ENCODE results near the gene TSPAN18. TPM values are rescaled to one million over a fixed set of nuclear protein-coding genes. Genes with fewer than 3 reads are reported as not detected.

TSPAN18 gene
- total and polyA plus RNA-seq, 2 experiments from 2014 or later: 9.5 to 21.5 TPM

GRCh38 chr11:44901120-44901633, 174.4 kb downstream of the TSPAN18 start:
- DNase-seq (ENCODE audit: low spot score): no peak
- Histone ChIP-seq H3K9me3 (ENCODE audit: low read depth) (no peaks in the 10 kb centered on the region), H3K79me2 (no peaks in the 10 kb centered on the region), H3K27ac (no peak overlapping the region), H4K20me1 (ENCODE audit: insufficient read depth, poor library complexity, severe bottlenecking) (no peaks in the 10 kb centered on the region), H3K27me3 (no peaks in the 10 kb centered on the region), H3K4me2 (no peak overlapping the region), H3K4me1 (ENCODE audit: insufficient read depth) (no peaks in the 10 kb centered on the region), H3K36me3 (replicated peaks; ENCODE audit: insufficient read depth, low read depth) (no peaks in the 10 kb centered on the region), H3K4me3 (no peak overlapping the region), H3K9me2 (replicated peaks; ENCODE audit: insufficient read depth) (no peaks in the 10 kb centered on the region), H2AFZ (no peak overlapping the region)
- no peak for TF ChIP-seq EZH2phosphoT487 (IDR thresholded peaks at IDR 0.05; ENCODE audit: low read depth, severe bottlenecking, unreplicated experiment)
- TF ChIP-seq CTCF (IDR thresholded peaks at IDR 0.05; ENCODE audit: poor library complexity): no peak
- no peak for TF ChIP-seq EZH2 (IDR thresholded peaks at IDR 0.05; ENCODE audit: borderline replicate concordance)
- WGBS (ENCODE audit: low lambda C conversion rate, missing lambda C conversion rate): 72% methylated on average over 7 of the region's 7 CpGs

GRCh38 chr11:44901786-44902185, 175.0 kb downstream of the TSPAN18 start:
- Histone ChIP-seq H3K27ac (no peak overlapping the region), H4K20me1 (ENCODE audit: insufficient read depth, poor library complexity, severe bottlenecking) (no peaks in the 10 kb centered on the region), H3K79me2 (no peaks in the 10 kb centered on the region), H3K4me2 (no peak overlapping the region), H3K4me1 (ENCODE audit: insufficient read depth) (no peaks in the 10 kb centered on the region), H3K9me2 (replicated peaks; ENCODE audit: insufficient read depth) (no peaks in the 10 kb centered on the region), H3K4me3 (no peak overlapping the region), H3K27me3 (no peaks in the 10 kb centered on the region), H3K36me3 (replicated peaks; ENCODE audit: insufficient read depth, low read depth) (no peaks in the 10 kb centered on the region), H3K9me3 (ENCODE audit: low read depth) (no peaks in the 10 kb centered on the region), H2AFZ (no peak overlapping the region)
- WGBS (ENCODE audit: low lambda C conversion rate, missing lambda C conversion rate): 87% methylated on average over 5 of the region's 5 CpGs
- no peak for TF ChIP-seq CTCF (IDR thresholded peaks at IDR 0.05; ENCODE audit: poor library complexity)
- TF ChIP-seq EZH2 (IDR thresholded peaks at IDR 0.05; ENCODE audit: borderline replicate concordance): no peak
- no peak for TF ChIP-seq EZH2phosphoT487 (IDR thresholded peaks at IDR 0.05; ENCODE audit: low read depth, severe bottlenecking, unreplicated experiment)
- no peak for DNase-seq (ENCODE audit: low spot score)

DNA sequence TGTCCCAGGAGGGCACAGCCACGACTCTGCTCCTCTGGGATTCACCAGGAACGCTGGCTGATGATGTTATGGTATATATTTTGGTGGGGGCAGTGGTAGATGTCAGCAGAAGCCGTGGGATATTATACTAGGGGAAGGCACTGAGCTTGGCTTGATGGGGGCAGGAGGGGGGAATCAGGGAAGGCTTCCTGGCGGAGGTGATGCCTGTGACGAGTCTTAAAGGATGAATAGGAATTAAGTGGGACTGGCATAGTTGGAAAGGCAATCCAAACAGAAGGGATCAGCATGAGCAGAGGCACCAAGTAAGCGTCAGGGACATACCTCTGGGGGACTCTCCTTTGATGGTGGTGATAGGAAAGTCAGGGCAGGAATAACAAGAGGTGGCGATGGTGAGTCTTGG, 176.3 kb downstream of the TSPAN18 start:
- no peaks in the 10 kb centered on the region for H3K9me2 ChIP-seq (replicated peaks; ENCODE audit: insufficient read depth)
- no peaks in the 10 kb centered on the region for H3K79me2 ChIP-seq
- H3K4me2 ChIP-seq: no peak overlapping the region
- no peak overlapping the region for H3K27ac ChIP-seq
- no peaks in the 10 kb centered on the region for H3K9me3 ChIP-seq (ENCODE audit: low read depth)
- H3K27me3 ChIP-seq: no peaks in the 10 kb centered on the region
- 89% methylated on average over 7 of the region's 7 CpGs for WGBS (ENCODE audit: low lambda C conversion rate, missing lambda C conversion rate)
- TF ChIP-seq EZH2 (IDR thresholded peaks at IDR 0.05; ENCODE audit: borderline replicate concordance) (no peak), CTCF (IDR thresholded peaks at IDR 0.05; ENCODE audit: poor library complexity) (no peak), EZH2phosphoT487 (IDR thresholded peaks at IDR 0.05; ENCODE audit: low read depth, severe bottlenecking, unreplicated experiment) (no peak)
- H3K4me3 ChIP-seq: no peak overlapping the region
- DNase-seq (ENCODE audit: low spot score): no peak
- no peaks in the 10 kb centered on the region for H3K4me1 ChIP-seq (ENCODE audit: insufficient read depth)
- no peaks in the 10 kb centered on the region for H4K20me1 ChIP-seq (ENCODE audit: insufficient read depth, poor library complexity, severe bottlenecking)
- H2AFZ ChIP-seq: no peak overlapping the region
- H3K36me3 ChIP-seq (replicated peaks; ENCODE audit: insufficient read depth, low read depth): no peaks in the 10 kb centered on the region

DNA sequence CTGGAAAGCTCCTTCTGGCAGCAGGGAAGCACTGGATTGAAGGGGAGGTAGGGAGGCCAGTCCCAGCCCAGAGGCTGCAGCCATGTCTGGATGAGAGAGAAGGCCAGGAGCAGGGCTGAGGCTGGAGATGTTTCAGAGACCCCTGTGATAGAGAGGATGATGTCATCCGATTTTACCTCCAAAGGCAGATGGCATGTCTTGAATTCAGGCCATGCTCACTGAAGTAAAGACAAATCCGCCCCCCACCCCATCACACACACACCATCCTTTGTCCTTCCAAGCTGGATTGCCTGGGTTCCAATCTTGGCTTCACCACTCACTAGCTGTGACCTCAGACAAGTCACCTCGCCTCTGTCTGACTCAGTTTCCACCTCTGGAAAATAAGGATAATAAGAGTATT, 176.8 kb downstream of the TSPAN18 start:
- TF ChIP-seq EZH2 (IDR thresholded peaks at IDR 0.05; ENCODE audit: borderline replicate concordance) (no peak), EZH2phosphoT487 (IDR thresholded peaks at IDR 0.05; ENCODE audit: low read depth, severe bottlenecking, unreplicated experiment) (no peak), CTCF (IDR thresholded peaks at IDR 0.05; ENCODE audit: poor library complexity) (no peak)
- Histone ChIP-seq H3K4me3 (no peak overlapping the region), H3K27ac (no peak overlapping the region), H3K9me3 (ENCODE audit: low read depth) (no peaks in the 10 kb centered on the region), H3K4me2 (no peak overlapping the region), H3K36me3 (replicated peaks; ENCODE audit: insufficient read depth, low read depth) (no peaks in the 10 kb centered on the region), H2AFZ (no peak overlapping the region), H3K27me3 (no peaks in the 10 kb centered on the region), H3K79me2 (no peaks in the 10 kb centered on the region), H4K20me1 (ENCODE audit: insufficient read depth, poor library complexity, severe bottlenecking) (no peaks in the 10 kb centered on the region), H3K4me1 (ENCODE audit: insufficient read depth) (no peaks in the 10 kb centered on the region), H3K9me2 (replicated peaks; ENCODE audit: insufficient read depth) (no peaks in the 10 kb centered on the region)
- 96% methylated on average over 3 of the region's 3 CpGs for WGBS (ENCODE audit: low lambda C conversion rate, missing lambda C conversion rate)
- DNase-seq (ENCODE audit: low spot score): no peak
